GF-D8 (cell line): ENCODE data around the gene CPA3.

ENCODE experiments used
- DNase-seq: peaks from one replicate; lab custom pipeline; 2025; lab: John Stamatoyannopoulos, UW

Gene CPA3, protein sequence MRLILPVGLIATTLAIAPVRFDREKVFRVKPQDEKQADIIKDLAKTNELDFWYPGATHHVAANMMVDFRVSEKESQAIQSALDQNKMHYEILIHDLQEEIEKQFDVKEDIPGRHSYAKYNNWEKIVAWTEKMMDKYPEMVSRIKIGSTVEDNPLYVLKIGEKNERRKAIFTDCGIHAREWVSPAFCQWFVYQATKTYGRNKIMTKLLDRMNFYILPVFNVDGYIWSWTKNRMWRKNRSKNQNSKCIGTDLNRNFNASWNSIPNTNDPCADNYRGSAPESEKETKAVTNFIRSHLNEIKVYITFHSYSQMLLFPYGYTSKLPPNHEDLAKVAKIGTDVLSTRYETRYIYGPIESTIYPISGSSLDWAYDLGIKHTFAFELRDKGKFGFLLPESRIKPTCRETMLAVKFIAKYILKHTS

DNA sequence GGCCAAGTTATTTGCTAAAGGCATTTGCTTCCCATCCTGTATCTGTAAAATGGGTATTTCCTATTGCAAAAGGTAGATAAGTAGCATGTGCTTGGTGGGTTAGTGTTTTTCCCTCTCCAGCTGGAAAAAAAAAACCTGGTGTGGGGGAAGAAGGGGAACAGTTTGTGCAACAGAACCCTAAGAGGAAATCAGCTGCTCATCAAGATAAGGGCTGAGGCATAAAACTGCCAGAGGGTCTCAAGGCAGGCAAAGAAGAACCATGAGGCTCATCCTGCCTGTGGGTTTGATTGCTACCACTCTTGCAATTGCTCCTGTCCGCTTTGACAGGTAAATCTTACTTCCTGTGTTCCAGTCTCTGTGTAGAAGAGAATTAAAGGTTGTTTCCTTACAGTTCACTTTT, at the start of gene CPA3:
TSS of gene CPA3 (plus strand) at position 248 of the 400 bp plus-strand sequence. CDS start at position 260, 12 bp downstream.
- DNase-seq = peak; percentile 64

DNA sequence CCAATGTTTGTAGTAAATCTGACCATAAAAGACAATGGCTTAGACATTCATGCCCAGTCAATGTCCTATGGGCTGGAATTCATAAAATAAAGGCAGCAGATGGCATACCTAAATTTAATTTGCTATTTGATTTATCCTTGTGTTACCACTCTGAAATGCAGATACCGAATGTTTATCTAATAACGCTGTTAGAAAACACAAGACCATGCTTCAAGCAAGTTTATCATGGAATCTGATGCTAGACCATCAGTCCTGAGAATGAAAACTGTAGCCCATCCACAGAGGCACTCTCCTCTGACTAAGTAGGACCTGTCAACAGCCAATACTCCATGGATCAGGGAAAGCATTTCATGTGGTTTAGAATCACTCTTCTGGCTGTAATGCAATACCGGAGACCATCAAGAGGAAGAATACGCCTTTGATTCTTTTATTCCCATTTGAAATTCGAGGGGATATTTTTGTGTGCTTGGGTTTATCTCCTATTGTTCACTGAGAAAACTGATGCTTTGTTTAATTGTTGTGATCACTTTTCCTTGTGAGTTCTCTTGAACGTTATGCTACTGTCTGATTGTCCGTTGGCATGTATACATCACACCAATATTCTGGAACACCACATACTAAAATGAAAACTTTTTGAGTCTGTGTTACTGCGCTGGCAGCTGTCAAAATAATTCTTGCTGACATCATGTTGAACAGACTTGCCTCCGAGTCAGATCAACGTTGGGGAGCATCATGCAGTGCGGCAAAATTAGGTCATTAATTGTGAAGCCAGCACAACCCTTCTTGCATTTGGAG, 49.6 kb upstream of the CPA3 start:
- DNase-seq = no peak

DNA sequence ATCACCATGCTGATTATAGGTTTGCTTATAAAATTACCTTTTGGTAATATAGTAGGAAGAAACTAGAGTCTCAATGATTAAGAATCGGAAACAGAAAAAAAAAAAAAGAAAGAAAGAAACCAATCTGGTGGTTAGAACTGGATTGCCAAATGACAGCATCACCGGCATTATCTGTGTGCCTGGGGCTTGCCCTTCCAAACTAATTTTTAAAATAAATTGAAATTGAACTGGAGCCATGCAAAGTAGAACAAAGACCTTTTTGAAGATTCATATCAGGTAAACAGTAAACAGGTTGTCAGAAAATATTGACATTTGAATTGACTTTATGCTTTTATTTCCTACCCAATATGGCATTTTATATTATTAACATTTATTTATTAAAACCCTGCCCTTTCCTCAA, 48.7 kb upstream of the CPA3 start:
- DNase-seq = no peak

DNA sequence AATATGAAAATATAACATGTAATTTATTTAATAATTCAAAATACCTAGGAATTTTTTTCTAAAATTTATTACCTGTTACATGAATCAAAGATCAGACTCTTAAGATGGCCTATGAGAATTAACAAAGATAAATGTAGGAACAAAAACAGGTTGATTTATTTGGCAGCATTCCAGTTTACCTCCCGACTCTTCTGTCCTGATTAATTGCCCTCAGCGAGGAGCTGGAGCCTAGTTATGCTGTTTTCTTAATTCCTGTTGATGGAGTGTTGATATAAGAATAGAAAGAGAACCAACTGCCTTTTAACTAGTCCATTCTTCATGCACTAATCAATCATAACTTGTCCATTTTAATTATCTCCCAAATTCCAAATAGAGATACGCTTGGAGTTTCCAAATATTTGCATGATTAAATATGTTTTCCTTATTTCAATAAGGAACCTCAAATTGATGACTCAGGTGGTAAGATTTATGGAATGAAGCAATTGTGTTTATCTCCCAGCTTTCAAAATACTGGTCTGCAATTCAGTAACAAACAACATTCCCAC, 48.0 kb upstream of the CPA3 start:
- no peak for DNase-seq

DNA sequence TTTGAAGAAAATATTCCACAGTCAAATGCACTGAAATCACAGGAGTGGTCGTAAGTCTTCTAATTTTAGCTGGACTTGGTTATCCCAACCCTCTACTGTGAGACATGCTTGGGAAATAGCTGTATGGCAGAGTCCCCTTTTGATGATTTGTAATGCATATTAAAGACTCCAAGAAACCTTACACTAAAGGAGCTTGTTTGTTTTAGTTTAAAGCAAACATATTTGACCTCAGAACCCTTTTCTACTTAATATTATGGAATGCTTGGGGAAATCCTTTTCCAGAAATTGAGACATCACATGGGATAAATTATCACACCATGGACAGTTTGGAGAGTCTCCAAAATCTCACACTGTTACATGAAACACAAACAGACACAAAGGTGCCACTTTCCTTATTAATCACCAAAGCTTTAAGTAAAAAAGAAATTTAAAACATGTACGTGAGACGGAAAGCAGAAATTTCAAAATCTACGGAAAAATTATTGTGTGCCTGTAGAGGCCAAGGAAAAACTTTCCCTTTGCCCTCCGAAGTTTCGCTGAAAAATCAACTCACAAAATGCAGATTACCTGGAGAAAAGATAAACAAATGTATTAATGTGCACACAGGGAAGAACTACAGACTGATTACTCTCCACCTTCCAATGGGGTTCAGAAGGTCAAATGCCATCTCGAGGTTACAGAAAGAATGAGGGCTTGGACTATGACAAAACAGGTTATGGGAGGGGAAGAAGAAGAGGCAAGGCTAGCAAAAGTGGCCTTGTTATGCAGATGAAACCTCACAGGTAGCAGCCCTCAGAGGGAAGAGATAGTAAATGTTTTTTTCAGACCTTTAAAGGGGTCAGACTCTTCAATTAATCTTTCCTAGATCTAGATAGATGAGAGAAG, 44.5 kb upstream of the CPA3 start:
- no peak for DNase-seq

DNA sequence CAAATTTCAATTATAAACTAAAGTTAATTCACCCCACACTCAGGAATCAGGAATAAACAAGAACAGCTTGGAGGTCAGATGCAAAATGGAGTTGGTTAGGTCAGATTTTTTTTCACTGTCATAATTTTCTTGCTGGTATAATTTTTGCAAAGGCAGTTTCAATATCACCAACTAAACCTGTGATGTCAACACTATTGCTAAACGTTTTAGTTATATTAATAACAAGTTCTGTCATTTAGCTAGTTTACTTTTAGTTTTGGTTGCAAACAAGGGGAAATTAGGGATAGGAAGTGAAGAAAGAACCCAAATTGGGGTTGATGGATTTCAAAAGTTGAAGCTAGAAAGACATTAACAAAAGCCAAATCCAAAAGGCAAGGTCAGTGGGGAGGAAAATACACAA, 42.1 kb upstream of the CPA3 start:
- DNase-seq = no peak

DNA sequence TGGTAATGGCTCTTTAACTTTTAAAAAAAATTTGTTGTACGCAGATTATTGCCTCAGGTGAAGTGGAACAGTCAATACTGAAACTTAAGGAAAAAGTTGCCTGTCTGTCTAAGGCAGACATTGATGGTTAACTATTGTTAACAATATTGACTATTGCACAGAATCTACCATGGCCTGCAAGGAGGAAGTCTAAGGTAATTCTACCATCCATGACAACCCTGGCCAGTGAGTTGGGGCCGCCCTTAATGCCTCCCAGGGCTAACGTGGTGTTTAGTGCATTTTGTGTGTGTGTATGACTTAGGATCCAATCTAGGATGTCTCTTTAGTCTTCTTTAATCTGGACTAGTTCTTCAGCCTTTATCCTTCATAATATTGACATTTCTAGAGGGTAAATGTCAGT, 39.6 kb upstream of the CPA3 start:
- DNase-seq = no peak

DNA sequence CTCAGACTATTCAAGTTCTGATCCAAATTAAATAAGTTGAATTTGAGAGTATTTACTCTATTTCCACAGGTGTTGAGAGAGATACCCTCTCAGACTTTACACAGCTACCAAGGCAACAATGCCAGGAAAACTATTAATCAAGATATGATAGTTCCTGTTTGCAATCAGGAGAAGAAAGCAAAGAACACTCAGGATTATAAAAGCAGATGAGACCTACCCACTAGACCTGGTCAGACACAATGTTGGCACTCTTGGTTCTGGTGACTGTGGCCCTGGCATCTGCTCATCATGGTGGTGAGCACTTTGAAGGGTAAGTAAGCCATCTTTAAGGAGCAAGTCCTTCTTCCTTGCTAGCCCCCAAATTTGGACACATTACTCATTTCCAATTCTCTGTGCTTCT, 37.5 kb upstream of the CPA3 start, which contains the start of gene CPB1:
TSS of gene CPB1 (plus strand) at position 227 of the 400 bp plus-strand sequence. CDS start at position 240, 13 bp downstream.
- DNase-seq = no peak

DNA sequence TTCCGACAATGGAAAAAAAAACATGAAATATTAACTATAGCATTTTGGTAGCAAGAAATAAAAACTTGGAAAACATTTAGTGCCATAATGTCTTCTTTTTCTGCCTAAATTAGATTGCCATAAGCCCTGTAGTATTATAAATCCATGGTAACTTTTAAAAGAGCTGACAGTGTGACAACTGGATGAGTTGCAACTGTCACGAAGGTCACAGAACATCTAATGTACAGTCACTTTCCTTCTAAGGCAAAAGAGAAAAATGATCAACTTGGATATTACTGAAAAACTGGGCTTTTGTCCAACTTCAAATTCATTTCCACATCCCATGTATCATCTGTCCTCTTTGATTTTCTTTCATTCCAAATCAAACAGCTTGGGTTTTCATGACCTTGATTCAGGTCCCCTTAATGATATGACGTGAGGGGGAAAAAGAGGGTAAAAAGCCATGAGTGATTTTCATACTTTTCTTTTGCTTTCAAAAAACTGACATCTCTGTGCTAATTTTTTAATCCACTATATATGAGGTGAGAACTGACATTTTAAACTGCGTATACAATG, 36.9 kb upstream of the CPA3 start:
- no peak for DNase-seq

DNA sequence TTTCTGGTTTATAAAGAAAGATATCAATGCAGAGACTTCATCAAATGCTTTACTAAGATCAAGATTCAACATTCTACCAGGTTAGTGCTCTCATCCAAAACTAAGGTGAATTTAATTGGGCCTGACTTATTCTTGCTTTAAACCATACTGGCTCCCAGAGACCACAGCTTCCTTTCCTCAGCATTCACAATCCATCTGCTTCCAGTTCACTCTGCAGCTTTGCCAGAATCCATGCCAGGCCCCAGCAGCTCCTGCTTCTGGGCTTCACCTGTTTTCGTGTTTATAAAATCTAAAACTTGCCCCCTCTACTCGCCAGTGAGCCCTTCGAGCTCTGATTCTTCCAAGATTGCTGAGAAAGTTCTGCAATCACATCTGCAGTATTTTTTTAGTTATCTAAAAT, 35.2 kb upstream of the CPA3 start:
- DNase-seq = no peak

DNA sequence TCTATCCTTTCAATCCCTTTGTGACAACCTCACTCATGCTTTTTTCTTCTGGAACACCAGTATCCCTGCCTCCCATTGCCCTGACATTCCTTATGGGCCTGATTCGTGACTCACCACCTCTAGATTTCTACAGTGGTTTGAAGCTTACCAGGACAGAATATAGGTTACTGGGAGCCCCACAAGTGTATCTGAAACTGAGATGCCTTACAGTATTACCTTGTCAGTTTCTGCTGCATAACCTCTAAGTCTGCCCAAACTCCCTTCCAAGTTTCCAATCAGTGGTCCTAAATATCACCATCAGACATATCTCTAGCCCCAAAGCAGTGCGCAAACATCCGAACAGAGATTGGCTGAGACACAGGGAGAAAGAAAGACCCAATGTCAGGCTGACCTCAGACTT, 31.9 kb upstream of the CPA3 start:
- no peak for DNase-seq

DNA sequence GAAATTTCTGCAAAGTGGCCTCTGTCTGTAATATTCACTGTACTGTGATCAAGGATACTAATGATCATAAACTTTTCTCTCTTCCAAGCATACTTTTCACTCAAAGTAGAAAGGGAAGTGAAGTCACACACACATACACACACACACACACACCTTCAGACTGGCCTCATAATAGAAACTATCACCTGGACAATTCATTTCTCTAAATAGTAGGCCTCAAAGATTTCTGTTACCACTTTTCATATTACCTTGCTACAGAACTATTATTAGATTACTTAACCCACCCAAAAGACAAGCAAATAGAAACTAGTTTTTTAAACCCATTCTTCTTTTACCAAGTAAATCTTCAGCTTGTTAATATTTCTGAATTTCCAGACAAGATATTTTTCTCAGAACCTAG, 25.3 kb upstream of the CPA3 start:
- no peak for DNase-seq

DNA sequence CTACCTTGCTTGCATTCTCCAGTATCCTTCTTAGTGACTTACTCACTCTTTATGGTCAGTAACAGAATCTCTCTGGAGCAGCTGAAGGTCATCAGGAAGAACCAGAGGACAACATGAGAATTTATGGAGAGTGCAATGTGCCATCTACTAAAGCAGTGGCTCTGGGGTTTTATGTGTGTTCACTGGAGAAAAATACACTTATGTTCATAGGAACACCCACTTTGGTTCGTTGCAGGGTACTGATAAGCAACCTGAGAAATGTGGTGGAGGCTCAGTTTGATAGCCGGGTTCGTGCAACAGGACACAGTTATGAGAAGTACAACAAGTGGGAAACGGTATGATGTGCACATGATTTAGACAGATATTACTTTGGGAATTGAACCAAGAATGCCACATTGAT, 24.6 kb upstream of the CPA3 start:
- no peak for DNase-seq

DNA sequence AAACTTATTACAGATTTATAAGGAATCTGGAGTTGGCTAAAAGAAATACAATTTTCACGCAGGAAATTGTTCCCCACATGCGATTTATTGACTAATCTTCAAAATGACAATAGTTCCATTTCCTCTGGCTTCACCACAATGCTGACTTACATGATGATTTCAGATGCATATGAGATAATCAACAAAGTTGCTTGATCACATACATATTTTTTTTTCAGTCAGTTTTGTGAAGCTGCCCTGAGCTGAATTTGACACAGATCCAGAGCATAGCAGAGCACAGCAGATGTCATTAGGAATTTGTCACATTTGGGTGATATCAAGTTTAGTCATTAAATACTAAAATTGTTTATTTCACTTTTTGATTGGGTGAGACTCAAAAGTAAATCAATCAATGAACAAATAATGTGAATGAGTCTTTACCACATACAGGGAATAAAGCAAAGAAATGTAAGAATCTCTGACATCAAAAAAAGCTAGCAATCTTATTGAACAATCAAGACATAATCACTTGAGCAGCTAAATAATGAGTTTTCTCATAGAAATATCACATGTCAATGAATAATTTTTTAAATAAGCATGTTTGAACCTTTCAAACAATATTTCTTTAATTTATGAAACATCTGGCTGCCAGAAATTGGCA, 19.2 kb upstream of the CPA3 start:
- DNase-seq = no peak

DNA sequence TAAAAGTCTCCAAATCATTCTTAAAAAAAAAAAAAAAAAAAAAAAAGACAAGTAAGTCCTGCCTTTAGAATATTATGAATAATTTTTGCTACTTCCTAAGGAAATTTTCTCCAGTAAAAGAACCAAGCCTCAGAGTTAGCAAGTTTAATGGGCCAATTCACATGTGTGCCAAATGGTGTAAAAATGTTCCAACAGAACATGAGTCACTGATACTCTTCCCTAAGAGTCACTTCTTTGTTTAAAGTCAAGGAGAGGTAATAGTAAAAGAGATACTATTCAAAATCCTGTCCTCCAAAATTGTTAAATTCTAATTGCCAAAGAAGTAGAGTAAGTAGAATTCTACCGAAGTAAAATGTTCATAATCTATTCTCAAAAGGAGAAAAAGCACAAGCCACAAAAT, 17.7 kb upstream of the CPA3 start:
- no peak for DNase-seq

DNA sequence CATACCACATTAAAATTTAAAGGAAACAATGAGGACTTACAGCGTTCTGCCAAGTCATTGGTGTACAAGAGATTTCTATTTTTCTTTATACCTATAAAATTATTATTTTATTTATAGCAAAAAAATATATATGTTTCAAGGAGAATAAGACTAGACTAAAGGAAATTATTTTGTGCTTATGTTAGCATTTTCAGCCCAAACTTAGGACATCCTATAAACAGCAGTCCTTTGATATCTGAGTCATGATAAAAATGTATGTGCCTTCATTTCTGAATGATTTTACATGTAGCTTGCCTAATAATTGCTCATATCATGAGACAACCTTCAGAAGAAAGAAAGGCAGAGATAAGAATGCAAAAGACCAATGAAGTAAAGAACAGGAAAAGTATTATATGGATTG, 16.7 kb upstream of the CPA3 start:
- DNase-seq = no peak

DNA sequence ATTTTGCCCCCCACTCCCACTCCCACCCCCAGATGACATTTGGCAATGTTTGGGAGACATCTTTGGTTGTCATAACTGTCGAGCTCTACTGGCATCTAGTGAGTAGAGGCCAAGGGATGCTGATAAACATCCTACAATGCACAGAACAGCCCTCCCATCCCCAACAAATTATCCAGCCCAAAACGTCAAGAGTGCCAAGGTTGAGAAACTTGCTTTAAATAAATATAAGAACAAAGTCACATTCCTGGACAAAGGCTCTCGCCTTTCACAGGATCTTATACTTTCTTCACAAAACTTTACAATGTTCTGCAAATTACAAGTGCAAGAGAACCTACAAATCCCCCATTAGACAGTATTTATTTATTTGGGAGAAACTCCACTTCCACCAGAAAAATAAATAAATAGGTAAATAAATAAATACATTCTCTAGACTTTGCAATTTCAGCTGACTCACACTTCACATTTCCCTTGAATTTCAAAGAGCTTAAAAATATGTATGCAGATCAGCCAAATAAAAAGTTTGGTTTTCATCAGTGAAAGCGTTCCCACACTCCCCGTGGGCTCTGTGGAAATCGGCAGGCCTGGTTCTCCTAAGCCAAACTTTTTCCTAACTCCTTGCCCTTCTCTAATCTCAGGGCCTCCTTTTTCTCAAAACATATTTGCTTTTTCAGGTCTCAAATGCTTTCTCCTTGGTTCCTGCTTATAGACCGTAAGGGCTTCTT, 12.7 kb upstream of the CPA3 start:
- DNase-seq = no peak

DNA sequence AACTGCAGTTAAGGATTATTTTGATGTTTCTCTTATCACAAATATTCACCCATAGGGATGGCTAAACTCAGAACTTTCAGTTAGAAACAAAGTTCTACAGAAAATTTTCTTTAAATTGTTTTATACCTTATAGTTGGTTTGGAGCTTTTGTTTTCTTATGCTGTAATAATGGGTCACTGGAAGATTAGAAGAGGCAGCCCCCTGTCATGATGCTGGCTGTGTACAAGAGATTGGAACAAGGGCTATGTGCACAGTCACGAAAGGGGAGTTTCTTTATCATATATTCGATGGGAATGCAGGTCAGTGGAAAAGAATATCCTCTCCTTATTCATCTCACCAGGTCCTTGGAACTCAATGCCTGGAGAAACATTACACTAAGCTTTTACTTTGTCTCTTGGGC, 12.0 kb upstream of the CPA3 start:
- no peak for DNase-seq

DNA sequence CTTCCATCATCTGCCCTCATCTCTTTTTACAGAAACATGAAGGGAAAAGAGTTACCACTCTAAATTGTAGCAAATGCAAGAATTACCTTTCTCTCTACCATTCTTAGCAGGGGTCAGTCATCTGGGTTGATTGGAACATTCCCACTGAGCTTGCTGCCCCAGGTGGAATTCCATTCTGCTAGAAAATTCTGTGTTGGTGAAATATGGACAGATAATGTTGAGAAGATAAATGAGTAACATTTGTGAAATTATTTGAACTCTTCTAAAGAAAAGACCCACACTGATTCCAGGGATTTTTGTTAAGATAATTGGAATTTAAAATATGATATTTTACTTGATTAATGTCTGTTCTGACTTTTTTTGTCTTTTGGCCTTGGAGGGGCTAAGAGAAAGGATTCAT, 11.0 kb upstream of the CPA3 start:
- DNase-seq = no peak

DNA sequence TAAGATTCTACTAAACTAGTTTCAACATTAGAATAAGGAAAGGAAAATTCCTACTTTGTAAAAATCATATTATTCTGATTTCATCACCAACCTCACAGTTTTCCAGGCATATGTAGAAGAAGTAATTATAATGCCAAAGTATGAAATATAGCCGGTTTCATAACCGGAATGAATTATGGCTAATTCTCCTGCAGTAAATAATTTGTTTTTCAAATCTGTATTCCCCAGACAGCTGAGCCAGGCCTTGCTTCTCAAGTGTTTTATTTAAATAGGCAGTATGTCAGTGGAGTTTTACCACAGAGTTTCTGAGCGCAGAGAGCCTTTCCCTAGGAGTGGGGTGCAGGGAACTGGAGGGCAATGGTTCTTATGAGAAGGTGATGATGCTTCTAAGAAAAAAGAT, 8.7 kb upstream of the CPA3 start:
- DNase-seq = no peak

DNA sequence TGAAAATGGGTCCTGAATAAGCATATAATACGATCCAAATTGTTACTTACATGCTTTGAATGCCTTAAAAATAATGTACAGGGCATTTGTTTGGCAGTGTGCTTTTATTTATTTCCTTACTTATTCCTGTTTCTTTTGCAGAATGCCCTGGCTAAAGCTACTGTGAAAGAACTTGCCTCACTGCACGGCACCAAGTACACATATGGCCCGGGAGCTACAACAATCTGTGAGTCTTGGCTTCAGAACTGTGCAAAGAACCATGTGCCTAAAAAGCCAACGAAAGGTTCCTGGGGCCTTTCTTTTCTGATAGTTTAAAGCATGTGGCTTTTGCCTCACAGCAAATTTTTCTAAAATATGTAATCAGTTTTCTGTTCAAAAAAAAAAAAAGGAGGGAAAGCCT, 7.8 kb upstream of the CPA3 start:
- DNase-seq = no peak
